SK-MEL-5 (cell line): ENCODE data around the gene PRDM10. TPM values are rescaled to one million over a fixed set of nuclear protein-coding genes. Genes with fewer than 3 reads are reported as not detected.
"Not testable (repeated sequence)": the region's sequence is repeated elsewhere in the genome, so short reads cannot be mapped to it uniquely, and the experiment has no call there.

ENCODE experiments used
- DNase-seq: peaks from one replicate; pipeline ENCODE4 v3.0.0-alpha.2; 2016; ENCODE audit warnings: low read depth, low spot score
- in situ Hi-C: cut with HindIII; loops from 2 replicates; pipeline ENCODE4 v1.10.0; 2016; ENCODE audit warnings: low sequenced_read_pairs, high pct_unique_total_duplicates, low pct_unique_long_range_greater_than_20kb
- total RNA-seq: library from RNA; depleted of rRNA; stranded (reverse); fragments of >200 nt; shearing (Covaris generic); gene quantifications from 2 replicates; pipeline ENCODE4 v1.2.3, GENCODE V29; 2014

Gene PRDM10
- total RNA-seq, 1 experiment from 2014 or later, result 3.6 TPM

DNA sequence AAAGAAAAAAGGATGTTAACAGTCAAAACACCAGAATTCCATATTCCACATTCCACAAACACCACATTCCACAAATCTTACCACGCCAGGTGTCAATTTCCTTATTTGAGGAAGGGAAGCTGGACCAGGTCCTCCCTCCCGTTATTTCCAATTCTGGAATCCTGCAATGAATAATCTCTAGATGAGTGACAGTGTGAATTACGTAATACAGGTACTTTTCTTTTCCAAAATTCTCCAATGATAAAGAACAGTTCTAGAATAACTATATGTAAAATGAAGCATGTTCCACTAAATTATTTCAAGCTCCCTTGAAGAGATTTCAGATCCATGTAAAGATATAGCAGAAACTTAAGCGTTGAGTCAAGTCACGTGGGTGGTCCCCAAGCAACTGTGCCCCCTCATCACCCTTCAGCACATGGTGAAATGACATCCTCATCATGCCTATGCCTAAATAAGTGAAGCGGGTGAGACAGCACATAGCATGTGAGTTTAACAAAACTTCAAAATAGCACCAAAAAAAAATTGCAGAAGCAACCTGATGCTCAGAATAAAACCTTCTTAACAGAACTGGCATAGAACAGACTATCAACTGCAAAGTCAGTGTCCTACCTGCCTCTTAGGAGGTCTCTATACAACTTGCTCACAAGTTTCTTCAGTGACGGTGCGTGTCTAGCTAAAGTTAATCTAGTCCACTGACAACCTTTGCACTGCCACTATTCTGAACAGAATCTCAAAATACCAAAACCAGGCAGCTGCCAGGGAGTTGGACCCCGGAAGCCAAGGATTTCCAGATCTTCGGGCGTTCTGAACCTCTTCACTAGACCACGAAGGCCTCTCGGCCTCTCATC, 108.1 kb downstream of the PRDM10 start:
- peak; percentile 4 for DNase-seq
- in situ Hi-C loops, result no loop called here

DNA sequence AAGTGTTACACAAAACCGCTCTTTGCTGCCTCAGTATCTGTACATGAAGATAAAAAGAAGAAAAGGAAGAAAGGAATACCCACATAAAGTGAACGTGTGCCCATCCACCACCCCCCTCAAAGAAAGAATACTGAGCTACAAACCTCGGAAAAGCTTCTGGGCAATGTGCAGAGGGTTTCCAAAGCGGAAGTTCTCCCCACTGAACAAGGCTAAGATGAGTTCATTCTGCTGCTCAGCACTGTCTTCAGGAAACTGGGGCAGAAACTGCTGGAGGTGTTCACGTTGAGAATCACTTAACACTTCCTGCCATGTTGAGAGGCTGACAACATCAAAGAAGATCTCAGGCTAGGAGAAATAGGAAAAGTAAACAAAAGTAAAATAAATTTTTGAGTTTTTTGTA, 114.2 kb downstream of the PRDM10 start:
- in situ Hi-C loops, result no loop called here
- DNase-seq, result no peak

GRCh38 chr11:129885381-129885780, 117.3 kb downstream of the PRDM10 start:
- in situ Hi-C loops, result no loop called here
- no peak for DNase-seq

DNA sequence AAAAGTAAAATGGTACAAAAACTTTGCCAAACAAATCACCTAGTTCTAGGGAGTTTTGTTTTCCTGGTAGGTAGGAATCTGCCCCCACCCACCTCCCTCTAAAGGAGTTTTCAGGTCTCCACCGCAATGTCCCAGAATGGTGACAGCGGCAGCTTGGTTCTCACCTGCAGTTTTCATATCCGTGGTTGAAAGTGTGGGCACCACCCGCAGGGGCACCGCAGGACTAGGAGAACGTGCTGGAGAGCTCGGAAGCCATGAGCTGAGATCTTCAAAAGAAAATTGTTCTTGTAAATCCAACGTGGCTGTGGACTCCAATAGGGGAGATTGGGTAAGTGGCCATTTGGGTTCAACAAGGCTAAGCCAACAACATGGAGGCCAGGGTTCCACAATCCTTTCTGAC, 118.1 kb downstream of the PRDM10 start:
- no peak for DNase-seq
- in situ Hi-C loops, result no loop called here

DNA sequence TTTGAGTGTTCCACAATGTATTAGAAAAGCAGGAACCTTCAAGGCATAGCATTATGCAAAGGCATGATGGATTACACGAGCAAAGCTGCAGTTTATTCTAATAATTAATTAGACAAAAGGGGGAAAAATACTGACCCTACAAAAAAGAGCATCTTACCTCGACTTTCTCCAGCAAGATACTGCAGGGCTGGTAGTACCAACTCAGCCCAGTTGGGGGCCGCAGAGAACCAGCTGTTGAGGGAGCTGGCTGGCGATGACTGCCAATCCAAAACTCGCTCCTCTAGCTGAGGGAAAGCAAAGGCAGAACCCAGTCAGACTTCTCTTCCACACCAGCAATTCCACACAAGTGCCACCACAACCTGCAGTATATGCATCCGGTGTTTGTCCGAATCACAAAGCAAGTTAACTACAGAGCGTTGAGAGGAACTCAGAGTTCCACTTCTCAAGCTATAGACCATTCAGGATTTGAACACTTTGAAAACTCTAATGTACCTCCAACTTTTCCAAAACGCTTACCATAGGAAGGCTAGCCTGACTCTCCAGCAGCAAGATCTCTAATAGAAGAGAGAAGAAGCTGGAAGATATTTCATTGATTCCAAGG, 121.0 kb downstream of the PRDM10 start:
- DNase-seq, result peak; percentile 55
- in situ Hi-C loops, result no loop called here

GRCh38 chr11:129880311-129880710, 122.3 kb downstream of the PRDM10 start:
- in situ Hi-C loops, result no loop called here
- DNase-seq, result no peak

DNA sequence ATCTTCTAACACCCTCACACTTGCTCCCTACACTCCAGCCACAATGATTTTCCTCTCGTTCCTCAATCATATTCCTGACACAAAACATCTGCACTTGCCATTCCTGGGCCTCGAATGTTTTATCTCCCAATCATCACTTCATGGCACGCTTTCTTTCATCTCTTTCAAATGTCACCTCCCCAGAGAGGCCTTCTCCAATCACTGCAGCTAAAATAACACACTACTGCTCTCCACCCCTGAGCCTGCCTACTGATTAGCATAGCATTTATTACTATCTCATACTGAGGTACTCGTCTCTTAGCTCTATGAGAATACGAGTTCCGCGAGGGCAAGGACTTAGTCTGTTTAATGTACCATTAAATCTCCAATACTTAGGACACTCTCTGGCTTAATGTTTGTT, 130.7 kb downstream of the PRDM10 start:
- no peak for DNase-seq
- in situ Hi-C loops, result no loop called here

GRCh38 chr11:129868626-129869025, 134.0 kb downstream of the PRDM10 start:
- DNase-seq, in situ Hi-C loops: not testable (repeated sequence)

DNA sequence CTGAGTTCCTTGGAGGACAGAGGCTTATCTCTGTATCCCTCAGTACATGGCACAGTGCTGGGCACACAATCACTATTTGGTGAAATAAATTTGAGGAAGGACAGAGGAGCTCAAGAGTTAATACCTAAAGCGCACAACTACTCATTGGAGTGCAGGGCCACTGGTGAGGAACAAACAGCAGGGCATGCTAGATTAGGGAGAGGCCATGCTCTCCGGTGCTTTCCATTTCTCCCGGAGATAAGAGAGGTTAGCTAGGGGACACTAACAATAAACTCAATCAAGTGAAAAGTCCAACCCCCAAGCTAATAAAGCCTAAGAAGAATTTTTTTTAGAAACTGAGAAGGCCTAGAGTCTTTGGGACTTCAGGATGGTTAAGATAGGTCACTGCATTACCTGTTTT, 136.3 kb downstream of the PRDM10 start:
- no peak for DNase-seq
- in situ Hi-C loops, result no loop called here

GRCh38 chr11:129865701-129866100, 136.9 kb downstream of the PRDM10 start:
- DNase-seq, result no peak
- in situ Hi-C loops, result no loop called here

GRCh38 chr11:129864811-129865210, 137.8 kb downstream of the PRDM10 start:
- in situ Hi-C loops, result no loop called here
- no peak for DNase-seq

DNA sequence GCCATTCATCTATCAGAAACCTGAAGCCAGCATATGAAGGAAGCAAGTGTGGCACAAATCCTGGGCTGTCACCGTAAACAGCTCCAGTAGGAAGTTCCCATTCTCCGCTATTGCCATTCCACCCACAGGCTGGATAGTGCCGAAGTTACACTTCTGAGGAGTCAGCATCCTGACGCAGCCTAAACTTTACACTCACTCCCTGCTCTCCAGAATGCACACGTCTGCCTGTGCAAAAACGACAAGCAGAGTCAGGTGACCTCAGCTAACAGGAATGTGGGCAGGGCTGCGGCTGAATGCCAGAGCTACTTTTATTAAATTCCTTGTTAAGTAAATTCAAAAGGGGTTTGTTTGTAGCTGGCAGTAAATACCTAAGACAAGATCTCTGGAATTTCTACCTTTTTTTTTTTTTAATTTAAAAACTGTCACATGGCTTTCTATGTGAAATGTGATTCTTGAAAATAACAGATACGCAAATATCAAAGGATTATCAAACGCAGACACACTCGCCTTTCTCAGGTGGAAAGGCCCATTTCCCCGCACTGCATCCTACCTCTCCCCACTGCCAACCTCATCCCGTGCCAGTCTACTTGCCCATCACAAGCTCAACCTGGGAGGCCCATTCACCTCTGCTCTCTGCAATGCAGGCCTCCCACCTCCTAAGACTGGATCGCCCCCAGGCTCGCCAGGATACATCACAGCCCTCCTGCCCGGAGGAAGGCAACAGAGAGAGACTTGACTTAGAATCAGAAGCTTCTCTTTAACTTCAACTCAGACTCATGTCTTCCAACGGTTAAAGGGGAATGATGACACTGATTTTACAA, 140.7 kb downstream of the PRDM10 start:
- DNase-seq, result peak; percentile 23
- in situ Hi-C loops, result no loop called here

DNA sequence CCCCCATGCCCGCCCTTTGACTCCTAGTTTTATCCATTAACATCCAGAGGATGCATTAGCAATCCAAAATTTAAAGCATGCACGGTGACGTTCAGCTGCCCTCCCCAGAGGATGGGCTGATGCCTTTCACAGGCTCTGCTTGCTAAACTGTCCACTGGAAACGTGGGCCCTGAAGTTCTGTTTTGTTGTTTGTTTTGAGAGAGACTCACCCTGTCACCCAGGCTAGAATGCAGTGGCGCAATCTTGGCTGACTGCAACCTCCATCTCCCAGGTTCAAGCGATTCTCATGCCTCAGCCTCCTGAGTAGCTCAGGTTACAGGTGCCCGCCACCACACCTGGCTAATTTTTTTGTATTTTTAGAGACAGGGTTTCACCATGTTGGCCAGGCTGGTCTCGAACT, 146.6 kb downstream of the PRDM10 start:
- DNase-seq, result no peak
- in situ Hi-C loops, result no loop called here

GRCh38 chr11:129855086-129855485, 147.5 kb downstream of the PRDM10 start:
- in situ Hi-C loops, result no loop called here
- no peak for DNase-seq

GRCh38 chr11:129854232-129854805, 148.3 kb downstream of the PRDM10 start:
- in situ Hi-C loops, result no loop called here
- no peak for DNase-seq

DNA sequence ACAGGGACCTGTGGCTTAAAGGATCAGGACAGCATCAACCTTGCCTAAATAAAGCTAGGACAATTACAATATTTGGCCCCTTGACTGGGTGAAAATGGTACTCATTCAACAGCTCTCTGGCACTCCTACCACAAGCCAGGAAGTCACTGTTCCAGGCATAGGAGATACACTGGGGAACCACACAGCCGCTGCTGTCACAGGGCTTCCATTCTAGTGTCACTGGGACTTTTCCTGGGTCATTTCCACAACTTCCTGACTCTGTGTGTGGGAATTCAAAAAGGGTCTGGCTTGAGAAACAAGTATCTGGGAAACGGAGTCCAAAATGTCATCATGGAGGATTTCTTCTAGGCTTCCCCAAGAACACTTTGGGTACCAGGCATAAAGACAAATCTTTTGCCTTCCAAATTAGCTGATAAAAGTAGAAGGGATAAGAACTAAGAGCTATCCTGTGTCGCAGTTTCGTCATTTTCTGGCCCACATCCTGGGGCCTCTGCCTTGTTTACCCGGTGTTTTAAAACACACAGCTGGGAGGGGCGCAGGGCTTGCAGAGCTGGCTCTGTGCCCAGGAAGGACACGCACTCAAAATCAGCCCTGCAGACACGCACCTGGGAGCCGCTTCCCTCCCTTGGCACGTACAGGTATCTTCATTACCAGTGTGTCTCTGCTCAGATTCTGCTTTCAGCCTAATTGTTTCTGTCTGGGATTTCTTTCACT, 149.0 kb downstream of the PRDM10 start:
- in situ Hi-C loops, result no loop called here
- DNase-seq, result no peak

DNA sequence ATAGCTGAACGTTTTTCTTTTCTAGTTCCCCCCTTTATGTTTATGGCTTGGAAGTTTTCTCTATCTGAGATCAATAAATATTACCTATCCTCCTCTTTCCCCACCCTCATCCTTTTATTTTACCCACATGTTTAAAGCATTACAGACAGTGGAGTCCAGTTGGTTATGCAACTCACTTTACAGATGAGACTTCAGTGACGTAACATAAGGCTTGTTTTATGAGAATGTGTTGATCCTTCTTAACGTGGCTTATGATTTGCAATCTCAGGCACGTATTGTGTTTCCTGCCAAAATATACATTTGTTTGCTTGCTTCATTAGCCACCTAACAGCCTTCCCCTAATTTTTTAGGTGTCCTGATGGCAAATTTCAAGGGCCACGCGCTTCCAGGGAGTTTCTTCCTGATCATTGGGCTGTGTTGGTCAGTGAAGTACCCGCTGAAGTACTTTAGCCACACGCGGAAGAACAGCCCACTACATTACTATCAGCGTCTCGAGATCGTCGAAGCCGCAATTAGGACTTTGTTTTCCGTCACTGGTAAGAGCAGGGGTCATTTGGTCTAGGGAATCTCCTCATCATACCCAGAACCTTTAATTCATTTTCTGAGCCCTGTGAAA, 150.4 kb downstream of the PRDM10 start:
- in situ Hi-C loops, result no loop called here
- no peak for DNase-seq
